ENCODE data around the gene SMIM21.
A peak's percentile ranks its signal among the peaks of the same experiment; 100 is the strongest.

SMIM21 gene

GRCh38 chr18:75433098-75433497, 5.6 kb upstream of the SMIM21 start:
- no peak for TF ChIP-seq CTCF (IDR thresholded peaks at IDR 0.05; ENCODE audit: low read depth, low read length)
- DNase-seq (ENCODE audit: low read depth, low spot score) = no peak
- in situ Hi-C loops (cut with HindIII; ENCODE audit: low sequenced_read_pairs) = no loop called here
- no peak overlapping the region for H3K4me3 ChIP-seq (ENCODE audit: low read depth, low read length)

GRCh38 chr18:75429975-75430374, 2.5 kb upstream of the SMIM21 start:
- in situ Hi-C loops (cut with HindIII; ENCODE audit: low sequenced_read_pairs) = no loop called here
- no peak overlapping the region for H3K4me3 ChIP-seq (ENCODE audit: low read depth, low read length)
- DNase-seq (ENCODE audit: low read depth, low spot score) = no peak
- no peak for TF ChIP-seq CTCF (IDR thresholded peaks at IDR 0.05; ENCODE audit: low read depth, low read length)

GRCh38 chr18:75428490-75428889, 987 bp upstream of the SMIM21 start:
- TF ChIP-seq CTCF (IDR thresholded peaks at IDR 0.05; ENCODE audit: low read depth, low read length) = no peak
- in situ Hi-C loops (cut with HindIII; ENCODE audit: low sequenced_read_pairs) = no loop called here

GRCh38 chr18:75422341-75422910, 5.1 kb downstream of the SMIM21 start:
- peak; percentile 10 for DNase-seq (ENCODE audit: low read depth, low spot score)
- TF ChIP-seq CTCF (IDR thresholded peaks at IDR 0.05; ENCODE audit: low read depth, low read length) = no peak
- H3K4me3 ChIP-seq (ENCODE audit: low read depth, low read length) = no peak overlapping the region
- in situ Hi-C loops (cut with HindIII; ENCODE audit: low sequenced_read_pairs) = no loop called here

More at GRCh38 chr18:75428490-75428889, 987 bp upstream of the SMIM21 start:
- H3K4me3 ChIP-seq (ENCODE audit: low read depth, low read length) = no peak overlapping the region
- DNase-seq (ENCODE audit: low read depth, low spot score) = no peak

GRCh38 chr18:75421656-75422055, 5.8 kb downstream of the SMIM21 start:
- DNase-seq (ENCODE audit: low read depth, low spot score) = no peak
- H3K4me3 ChIP-seq (ENCODE audit: low read depth, low read length) = no peak overlapping the region
- no peak for TF ChIP-seq CTCF (IDR thresholded peaks at IDR 0.05; ENCODE audit: low read depth, low read length)
- in situ Hi-C loops (cut with HindIII; ENCODE audit: low sequenced_read_pairs) = no loop called here

GRCh38 chr18:75418293-75419005, 9.1 kb downstream of the SMIM21 start:
- TF ChIP-seq CTCF (IDR thresholded peaks at IDR 0.05; ENCODE audit: low read depth, low read length) = no peak
- DNase-seq (ENCODE audit: low read depth, low spot score) = no peak
- in situ Hi-C loops (cut with HindIII; ENCODE audit: low sequenced_read_pairs) = no loop called here
- no peak overlapping the region for H3K4me3 ChIP-seq (ENCODE audit: low read depth, low read length)
